B cell (primary cell): ENCODE data around the gene ZNF672. TPM values are rescaled to one million over a fixed set of nuclear protein-coding genes. Genes with fewer than 3 reads are reported as not detected.

Experiments used
- ATAC-seq: fragments of 200-7000 bp; cut with Tn5 transposase; one replicate; pipeline ENCODE4 v1.10.0; 2021; ENCODE audit warnings: low read depth, mild to moderate bottlenecking, moderate number of reproducible peaks, moderate library complexity
- CTCF ChIA-PET: fragments of 350-600 bp; sonication (Branson Sonifier 250); formaldehyde crosslinking; loops from one replicate; lab custom pipeline; 2021; ENCODE audit warnings: antibody characterized with exemption, inconsistent platforms; lab: Charles Lee
- POLR2A ChIA-PET: fragments of 350-600 bp; sonication (Branson Sonifier 250); formaldehyde crosslinking; loops from one replicate; lab custom pipeline; 2021; ENCODE audit warnings: antibody characterized with exemption; lab: Charles Lee
- DNase-seq: peaks from one replicate; pipeline ENCODE4 v3.0.0; 2013
- H2AFZ ChIP-seq: 2 replicates; pipeline ENCODE4 v1.6.1; 2012; ENCODE audit warnings: mild to moderate bottlenecking, low read depth, low read length; ENCODE audit not compliant: insufficient read depth, poor library complexity, severe bottlenecking
- H3K27ac ChIP-seq, 2 donors: 1 replicate in 1 of 2; 2 replicates in 1 of 2; pipeline ENCODE4 v1.5.1; 2012 to 2013; ENCODE audit warnings: low read length in 2 of 2, mild to moderate bottlenecking in 2 of 2, moderate library complexity in 1 of 2
- H3K27me3 ChIP-seq, 4 experiments: fragments of 200-600 bp in 1 of 4; sonication (generic) in 1 of 4; replicated peaks in 1 of 4; 1 replicate in 2 of 4; 2 replicates in 2 of 4; pipeline versions ENCODE4 v1.6.1 to v1.7.0; 2013 to 2016; ENCODE audit warnings: low read length in 3 of 4, mild to moderate bottlenecking in 2 of 4, mixed read lengths in 1 of 4, moderate library complexity in 1 of 4; ENCODE audit not compliant: insufficient read depth in 4 of 4, control insufficient read depth in 3 of 4; ENCODE audit errors: control extremely low read depth in 1 of 4
- H3K36me3 ChIP-seq, 2 experiments: replicated peaks in 1 of 2; 1 replicate in 1 of 2; 2 replicates in 1 of 2; pipeline versions ENCODE4 v1.6.1 to v1.7.1; 2013; ENCODE audit warnings: low read length in 1 of 2; ENCODE audit not compliant: insufficient read depth in 2 of 2, control insufficient read depth in 1 of 2; ENCODE audit errors: control extremely low read depth in 1 of 2, extremely low read depth in 1 of 2
- H3K4me1 ChIP-seq, 2 donors: fragments of 200-600 bp in 1 of 2; sonication (generic) in 1 of 2; 1 replicate in 1 of 2; 2 replicates in 1 of 2; pipeline versions ENCODE4 v1.5.1 to v1.6.1; 2013 to 2017; ENCODE audit warnings: low read length in 2 of 2; ENCODE audit not compliant: control insufficient read depth in 2 of 2, insufficient read depth in 2 of 2
- H3K4me2 ChIP-seq: replicated peaks from 2 replicates; pipeline ENCODE3; 2012; ENCODE audit warnings: mild to moderate bottlenecking, low read depth, low read length; ENCODE audit not compliant: poor library complexity, severe bottlenecking
- H3K4me3 ChIP-seq, 5 experiments: fragments of 200-600 bp in 1 of 5; sonication (generic) in 1 of 5; 1 replicate in 3 of 5; 2 replicates in 2 of 5; pipeline versions ENCODE4 v1.5.1 to v1.7.0; 2011 to 2016; ENCODE audit warnings: low read length in 4 of 5, mild to moderate bottlenecking in 4 of 5, low read depth in 2 of 5, control low read depth in 1 of 5, moderate library complexity in 1 of 5; ENCODE audit not compliant: insufficient read depth in 1 of 5; ENCODE audit errors: control extremely low read depth in 1 of 5, extremely low read depth in 1 of 5
- H3K79me2 ChIP-seq: fragments of 200-600 bp; sonication (generic); one replicate; pipeline ENCODE4 v1.6.0; 2016; ENCODE audit warnings: low read length; ENCODE audit not compliant: control insufficient read depth, insufficient read depth
- H3K9ac ChIP-seq: fragments of 200-600 bp; sonication (generic); 2 replicates; pipeline ENCODE4 v1.6.1; 2017; ENCODE audit warnings: mild to moderate bottlenecking, low read length, moderate library complexity
- H3K9me3 ChIP-seq, 3 donors: one replicate each; pipeline versions ENCODE4 v1.6.1 to v1.7.1; 2013; ENCODE audit warnings: low read length in 2 of 3; ENCODE audit not compliant: control insufficient read depth in 2 of 3, insufficient read depth in 1 of 3; ENCODE audit errors: control extremely low read depth in 1 of 3
- H4K20me1 ChIP-seq: 2 replicates; pipeline ENCODE4 v1.6.0; 2012; ENCODE audit warnings: mild to moderate bottlenecking, low read length; ENCODE audit not compliant: insufficient read depth, control insufficient read depth, poor library complexity, severe bottlenecking
- H3K27ac Mint-ChIP-seq: one replicate; pipeline ENCODE4 v1.8.0; 2021; ENCODE audit warnings: mixed read lengths
- H3K27me3 Mint-ChIP-seq: one replicate; pipeline ENCODE4 v1.8.0; 2021; ENCODE audit warnings: mixed read lengths
- H3K4me1 Mint-ChIP-seq: one replicate; pipeline ENCODE4 v1.8.0; 2021; ENCODE audit warnings: mixed read lengths
- H3K4me3 Mint-ChIP-seq: one replicate; pipeline ENCODE4 v1.8.0; 2021; ENCODE audit warnings: mixed read lengths
- H3K9me3 Mint-ChIP-seq: one replicate; pipeline ENCODE4 v1.8.0; 2022; ENCODE audit warnings: mixed read lengths; ENCODE audit not compliant: insufficient read depth
- CTCF ChIP-seq: fragments of 200-600 bp; IDR thresholded peaks from one replicate; pipeline ENCODE4 v1.8.0; 2022; ENCODE audit warnings: antibody characterized with exemption, mild to moderate bottlenecking
- EZH2 ChIP-seq: IDR thresholded peaks from 2 replicates; pipeline ENCODE4 v1.6.1; 2012; ENCODE audit warnings: borderline replicate concordance, low read depth, mild to moderate bottlenecking, moderate library complexity, low read length; ENCODE audit not compliant: insufficient read depth, poor library complexity, severe bottlenecking
- WGBS: methylation state at CpG from one replicate; pipeline ENCODE4 v1.1.5; 2013; ENCODE audit warnings: missing lambda C conversion rate; ENCODE audit not compliant: insufficient coverage; 5-methylcytosine and 5-hydroxymethylcytosine counted together
- intact Hi-C: fragments of 100-400 bp; cut with micrococcal nuclease; formaldehyde crosslinking; loops from one replicate; pipeline ENCODE4 v1.10.0; 2022
- polyA plus RNA-seq: library from polyadenylated mRNA; depleted of rRNA; stranded (reverse); fragments of >200 nt; gene quantifications from 2 replicates; pipeline ENCODE4 v1.2.3, GENCODE V29; 2012
- small RNA-seq: library from RNA; depleted of rRNA; stranded (forward); fragments of <200 nt; gene quantifications from one replicate; pipeline ENCODE3, GENCODE V24; 2012; ENCODE audit warnings: low replicate concordance, low read depth; ENCODE audit not compliant: insufficient read length
- total RNA-seq, 2 donors: library from RNA; stranded (reverse); fragments of 120-200 nt in 1 of 2; gene quantifications; 1 replicate in 1 of 2; 2 replicates in 1 of 2; pipeline versions ENCODE4 v1.2.3 to v1.2.4, GENCODE V29; 2013 to 2022

The ZNF672 gene
- total and polyA plus RNA-seq, 2 donors (not counting 1 experiment from before 2014, with no cell fraction given) = 46.4 to 56.3 TPM

GRCh38 chr1:248897412-248898337 lies 59.7 kb downstream of the ZNF672 start:
- POLR2A ChIA-PET = no interaction called here

More at GRCh38 chr1:248897412-248898337, 59.7 kb downstream of the ZNF672 start:
- Histone ChIP-seq H4K20me1 (no peaks in the 10 kb centered on the region), H3K4me3 (no peak overlapping the region), H3K4me2 (no peak overlapping the region), H3K4me1 (no peaks in the 10 kb centered on the region), H3K36me3 (no peaks in the 10 kb centered on the region), H3K9me3 (peaks cover 0 to 7% (median 1%) of the 10 kb centered on the region in 3 donors), H3K27ac (no peak overlapping the region), H3K9ac (no peak overlapping the region), H2AFZ (no peak overlapping the region), H3K27me3 (peaks cover 0 to 18% (median 9%) of the 10 kb centered on the region in 4 experiments), H3K79me2 (no peaks in the 10 kb centered on the region)
- CTCF ChIA-PET = no interaction called here
- H3K4me1 Mint-ChIP-seq = no peaks in the 10 kb centered on the region
- WGBS = 66% methylated on average over 9 of the region's 9 CpGs
- no peak overlapping the region for H3K4me3 Mint-ChIP-seq
- DNase-seq (no peak), ATAC-seq (no peak)
- peaks cover 28% of the 10 kb centered on the region for H3K27me3 Mint-ChIP-seq
- intact Hi-C loops = no loop called here
- no peaks in the 10 kb centered on the region for H3K9me3 Mint-ChIP-seq
- no peak overlapping the region for H3K27ac Mint-ChIP-seq
- TF ChIP-seq CTCF (no peak), EZH2 (no peak)

Small RNAs within 50 kb of the gene (small RNA-seq; reads per million reads assigned to genes)
- gene MIR3124 = not detected

Other genes starting within 250 kb of the ZNF672 start
- 2.5 and 3.8 TPM in 2 replicates for gene OR2T10, start 240.5 kb upstream of the ZNF672 start, total RNA-seq
- 0.27 and 0.74 TPM in 2 replicates for gene OR2T10, start 240.5 kb upstream of the ZNF672 start, polyA plus RNA-seq
- 3.6 and 4.9 TPM in 2 replicates for gene OR2T11, start 203.1 kb upstream of the ZNF672 start, total RNA-seq
- 0.07 and 0.12 TPM in 2 replicates for gene OR2T11, start 203.1 kb upstream of the ZNF672 start, polyA plus RNA-seq
- 0.30 and 0.39 TPM in 2 replicates for gene OR2T35, start 192.9 kb upstream of the ZNF672 start, total RNA-seq
- gene OR2T35, start 192.9 kb upstream of the ZNF672 start, polyA plus RNA-seq = 0.10 TPM in 1 of 2 replicates, not detected in the other
- not detected in 2 replicates for gene OR2T27, start 182.7 kb upstream of the ZNF672 start, total RNA-seq
- 0.10 TPM in 1 of 2 replicates, not detected in the other for gene OR2T27, start 182.7 kb upstream of the ZNF672 start, polyA plus RNA-seq
- gene OR14I1, start 135.5 kb upstream of the ZNF672 start, total RNA-seq = not detected in 2 replicates
- not detected in 2 replicates for gene OR14I1, start 135.5 kb upstream of the ZNF672 start, polyA plus RNA-seq
- gene LYPD8, start 82.5 kb upstream of the ZNF672 start, total RNA-seq = not detected in 2 replicates
- 0.10 TPM in 1 of 2 replicates, not detected in the other for gene LYPD8, start 82.5 kb upstream of the ZNF672 start, polyA plus RNA-seq
- 35.7 and 36.5 TPM in 2 replicates for gene SH3BP5L, start 12.3 kb upstream of the ZNF672 start, total RNA-seq
- gene SH3BP5L, start 12.3 kb upstream of the ZNF672 start, polyA plus RNA-seq = 19.2 and 23.2 TPM in 2 replicates
- 53.1 and 56.9 TPM in 2 replicates for gene ZNF692, start 20.9 kb downstream of the ZNF672 start, total RNA-seq
- gene ZNF692, start 20.9 kb downstream of the ZNF672 start, polyA plus RNA-seq = 134 and 157 TPM in 2 replicates
- gene PGBD2, start 68.0 kb downstream of the ZNF672 start, total RNA-seq = 27.7 and 29.2 TPM in 2 replicates
- gene PGBD2, start 68.0 kb downstream of the ZNF672 start, polyA plus RNA-seq = 13.3 and 14.3 TPM in 2 replicates